ENCODE data around the gene NAGLU. TPM values are rescaled to one million over a fixed set of nuclear protein-coding genes. Genes with fewer than 3 reads are reported as not detected.

The NAGLU gene
- total RNA-seq, 4 donors from 2014 or later: 56.7 to 140 (median 101) TPM

DNA sequence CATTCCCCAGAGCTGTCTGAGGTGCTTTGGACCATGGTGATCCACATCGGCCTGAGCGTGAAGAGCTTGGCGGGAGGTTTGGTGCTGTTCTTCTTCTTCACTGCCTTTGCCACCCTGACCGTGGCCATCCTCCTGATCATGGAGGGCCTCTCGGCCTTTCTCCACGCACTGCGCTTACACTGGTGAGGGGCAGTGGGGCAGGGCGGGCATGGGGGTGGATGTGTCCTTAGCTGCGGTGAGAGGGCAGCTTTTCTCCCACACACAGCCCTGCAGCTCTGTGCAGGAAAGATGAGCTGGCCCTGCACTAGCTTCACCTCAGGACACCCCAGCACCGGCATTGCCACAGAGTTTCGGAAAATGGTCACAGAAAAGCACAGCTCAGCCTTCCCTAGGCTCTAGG, 21.8 kb upstream of the NAGLU start:
- 92 to 97% methylated on average over 9 to 10 of the region's 11 CpGs for WGBS, 2 donors
- Histone ChIP-seq H3K27ac (peak overlapping the region in 2 of 3 donors; percentile 56 to 76), H3K36me3 (peaks cover 9 to 13% of the 10 kb centered on the region in 2 donors), H3K4me1 (peaks cover 13 to 59% of the 10 kb centered on the region in 2 donors), H3K27me3 (no peaks in the 10 kb centered on the region), H3K9me3 (no peaks in the 10 kb centered on the region), H3K4me3 (replicated peaks in 1 of 3) (no peak overlapping the region)
- TF ChIP-seq POLR2A (IDR thresholded peaks at IDR 0.05): no peak
- no peak for TF ChIP-seq CTCF (IDR thresholded peaks at IDR 0.05)
- DNase-seq: no peak
- intact Hi-C loops (cut with DNase I): no loop called here

DNA sequence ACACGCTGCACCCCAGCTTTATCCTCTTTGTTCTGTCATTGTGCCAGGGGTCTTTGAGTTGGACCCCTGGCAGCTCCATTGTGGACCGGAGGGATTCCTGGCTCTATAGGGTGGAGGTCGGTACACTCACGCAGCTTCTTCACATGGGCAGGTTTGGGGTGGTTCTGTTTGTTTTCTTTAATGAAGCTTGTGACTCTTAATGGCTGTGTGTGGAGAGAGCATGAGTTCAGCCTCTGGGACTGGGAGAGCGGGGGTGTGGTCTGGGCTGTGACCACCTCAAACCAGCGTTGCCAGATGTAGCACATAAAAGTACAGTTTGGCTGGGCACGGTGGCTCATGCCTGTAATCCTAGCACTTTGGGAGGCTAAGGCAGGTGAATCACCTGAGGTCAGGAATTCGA, 21.2 kb upstream of the NAGLU start:
- Histone ChIP-seq H3K4me1 (peaks cover 14 to 59% of the 10 kb centered on the region in 2 donors), H3K36me3 (peaks cover 9 to 13% of the 10 kb centered on the region in 2 donors), H3K9me3 (no peaks in the 10 kb centered on the region), H3K4me3 (replicated peaks in 1 of 3) (no peak overlapping the region), H3K27me3 (no peaks in the 10 kb centered on the region), H3K27ac (peak overlapping the region in 1 of 3 donors; percentile 76)
- DNase-seq: no peak
- TF ChIP-seq CTCF (IDR thresholded peaks at IDR 0.05) (no peak), POLR2A (IDR thresholded peaks at IDR 0.05) (no peak)
- intact Hi-C loops (cut with DNase I): loop anchor here (5.0 kb wide), 1 partner anchor 93 kb away; the partner anchor contains the start of gene CAVIN1
- WGBS, 2 donors: 87 to 92% methylated on average over 8 of the region's 8 CpGs

DNA sequence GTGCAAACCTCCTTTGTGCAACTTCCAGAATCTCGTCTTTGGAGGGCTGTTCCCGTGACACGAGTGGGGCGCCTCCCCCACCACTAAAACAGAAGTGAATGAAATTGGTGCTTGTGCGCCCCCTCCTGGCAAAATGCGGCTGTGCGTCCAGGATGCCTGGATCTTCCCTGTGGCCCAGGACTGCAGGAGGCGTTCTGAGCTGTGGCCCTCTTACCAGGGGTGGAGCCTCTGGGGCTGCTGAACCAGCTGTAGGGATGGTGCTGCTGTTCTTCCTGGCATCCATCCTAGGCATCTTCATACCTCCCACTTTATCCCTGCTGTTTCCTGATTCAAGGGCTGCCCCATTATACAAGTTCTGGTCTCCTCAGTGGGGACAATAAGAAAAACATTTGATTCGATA, 18.5 kb upstream of the NAGLU start:
- peak; percentile 70 to 78 for DNase-seq
- Histone ChIP-seq H3K9me3 (no peaks in the 10 kb centered on the region), H3K4me3 (replicated peaks in 1 of 3) (no peak overlapping the region), H3K36me3 (peaks cover 9 to 22% of the 10 kb centered on the region in 2 donors), H3K27me3 (no peaks in the 10 kb centered on the region), H3K27ac (peak overlapping the region in 2 of 3 donors; percentile 93 to 99), H3K4me1 (peaks cover 24 to 68% of the 10 kb centered on the region in 2 donors)
- WGBS, 2 donors: 35 to 36% methylated on average over 5 to 9 of the region's 9 CpGs
- peak; percentile 73 to 86 (median 76) for TF ChIP-seq CTCF (IDR thresholded peaks at IDR 0.05)
- TF ChIP-seq POLR2A (IDR thresholded peaks at IDR 0.05): no peak
- intact Hi-C loops (cut with DNase I): loop anchor here (5.0 kb wide), 1 partner anchor 95 kb away; the partner anchor contains the start of gene CAVIN1

DNA sequence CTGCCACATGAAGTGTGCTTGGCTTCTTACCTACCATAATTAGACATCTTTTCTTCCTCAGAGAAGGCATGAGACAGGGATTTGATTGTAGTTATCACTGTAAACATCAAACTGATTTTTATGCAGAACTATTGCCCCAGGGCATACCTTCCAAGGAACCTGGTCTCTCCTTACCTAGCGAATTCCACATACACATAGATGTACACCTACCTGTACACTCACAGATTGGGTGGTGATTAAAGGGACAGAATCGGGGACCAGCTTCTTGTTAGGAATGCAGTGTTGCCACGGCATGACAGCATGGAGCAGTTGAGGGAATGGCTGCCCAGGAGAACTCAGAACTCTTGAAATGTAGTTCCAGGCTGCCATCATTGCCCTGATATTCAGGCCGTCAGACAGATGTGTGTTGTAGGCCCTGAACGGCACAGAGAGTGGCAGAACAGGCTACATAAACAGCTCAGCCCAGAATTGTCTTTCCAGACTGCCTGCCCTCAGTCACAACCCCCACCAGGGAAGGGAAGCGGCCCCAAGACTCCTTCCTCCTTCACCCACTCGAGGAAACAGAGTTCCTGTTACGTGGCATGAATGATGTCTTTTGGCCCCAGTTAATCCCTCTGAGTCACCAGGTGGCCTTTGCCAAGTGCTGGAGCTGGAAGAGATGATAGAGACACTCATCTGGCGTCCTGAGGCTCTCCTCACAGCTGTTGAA, 17.8 kb upstream of the NAGLU start:
- no peaks in the 10 kb centered on the region for H3K9me3 ChIP-seq
- 58 to 74% methylated on average over 9 of the region's 9 CpGs for WGBS, 2 donors
- TF ChIP-seq POLR2A (IDR thresholded peaks at IDR 0.05): no peak
- TF ChIP-seq CTCF (IDR thresholded peaks at IDR 0.05): no peak
- no peaks in the 10 kb centered on the region for H3K27me3 ChIP-seq
- peaks cover 9 to 24% of the 10 kb centered on the region in 2 donors for H3K36me3 ChIP-seq
- intact Hi-C loops (cut with DNase I): loop anchor here (5.0 kb wide), 1 partner anchor 96 kb away; the partner anchor contains the start of gene CAVIN1
- H3K4me1 ChIP-seq: peaks cover 24 to 68% of the 10 kb centered on the region in 2 donors
- H3K27ac ChIP-seq: peak overlapping the region; percentile 93 to 99 (median 96)
- peak; percentile 47 to 61 for DNase-seq
- no peak overlapping the region for H3K4me3 ChIP-seq (replicated peaks in 1 of 3)
